ENCODE measurements around the gene DSC1. TPM values are rescaled to one million over a fixed set of nuclear protein-coding genes. Genes with fewer than 3 reads are reported as not detected.
A peak's percentile ranks its signal among the peaks of the same experiment; 100 is the strongest.

DSC1 gene
- total and polyA plus RNA-seq, 2 of the 13 experiments (the other 11 are each of a cell fraction or from before 2014, with no cell fraction given) = not detected

DNA sequence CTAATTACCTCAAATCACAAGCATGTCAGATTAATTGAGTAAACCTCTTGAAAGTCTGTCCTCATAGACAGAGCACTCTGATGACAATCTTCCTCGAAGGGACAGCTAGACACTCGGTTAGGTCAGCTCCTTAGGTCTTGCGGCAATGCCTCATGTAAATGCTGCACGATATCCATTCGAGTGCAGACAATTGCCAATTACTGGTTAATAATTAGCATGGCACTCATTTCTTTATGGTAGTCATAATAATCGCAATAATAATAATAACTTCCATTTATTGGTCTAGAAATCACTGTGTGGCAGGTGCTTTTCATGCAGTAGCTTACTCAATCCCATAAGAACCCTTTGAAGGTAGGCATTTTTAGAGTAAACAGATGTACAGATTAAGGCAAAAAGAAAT is 44.7 kb upstream of the DSC1 start:
- 4% methylated on average over 6 of the region's 6 CpGs for WGBS (ENCODE audit: low lambda C conversion rate)
- Histone ChIP-seq H3K4me1 (ENCODE audit: insufficient read depth, low read length) (peaks cover 65% of the 10 kb centered on the region), H3K36me3 (replicated peaks in 1 of 2; ENCODE audit: control insufficient read depth in 1 of 2, insufficient read depth in 2 of 2, low read length in 2 of 2) (no peaks in the 10 kb centered on the region), H3K79me2 (ENCODE audit: insufficient read depth, low read length) (no peaks in the 10 kb centered on the region), H3K27ac (ENCODE audit: extremely low read length, insufficient read depth, low read length) (no peak overlapping the region), H4K20me1 (ENCODE audit: insufficient read depth, low read length) (no peaks in the 10 kb centered on the region), H2AFZ (ENCODE audit: low read length) (peak overlapping the region; percentile 37), H3K9ac (ENCODE audit: insufficient read depth, low read depth, low read length) (peak overlapping the region; percentile 58; the same call in 1 of the 2 replicates), H3K27me3 (ENCODE audit: control insufficient read depth in 1 of 2, insufficient read depth in 2 of 2, low read length in 2 of 2) (no peaks in the 10 kb centered on the region; a peak in 1 of 5 replicates), H3K9me3 (ENCODE audit: low read length) (no peaks in the 10 kb centered on the region), H3K4me2 (ENCODE audit: low read depth, low read length) (peak overlapping the region; percentile 90), H3K4me3 (replicated peaks in 1 of 3; ENCODE audit: insufficient read depth in 1 of 3, low read depth in 2 of 3, low read length in 3 of 3) (peak overlapping the region in 2 of 3 experiments; percentile 55 to 67; a peak in 2 of 6 replicates)
- in situ Hi-C loops (cut with HindIII; ENCODE audit: extremely low pct_ligation_motif_present, low pct_unique_long_range_greater_than_20kb) = no loop called here
- ATAC-seq (peak; percentile 10; the same call in 1 of the 3 replicates), FAIRE-seq (no peak), DNase-seq (ENCODE audit: low spot score) (peak; percentile 32)
- POLR2A ChIA-PET = interaction anchor here (1.4 to 3.2 kb wide), 3 partner anchors 36 to 195 kb away, joined by 4 to 32 read pairs (median 6); partner anchors contain the start of gene DSC2
- TF ChIP-seq GMEB1 (CRISPR knock-in tag; IDR thresholded peaks at IDR 0.05; ENCODE audit: borderline replicate concordance) (no peak), ZNF709 (CRISPR knock-in tag; IDR thresholded peaks at IDR 0.05) (no peak), HES4 (CRISPR knock-in tag; IDR thresholded peaks at IDR 0.05; ENCODE audit: borderline replicate concordance) (no peak), CBX5 (CRISPR knock-in tag; IDR thresholded peaks at IDR 0.05; ENCODE audit: borderline replicate concordance) (no peak; the same call in 1 of the 2 replicates), MAFK (conservative IDR thresholded peaks at IDR 0.05 in 1 of 2, IDR thresholded peaks at IDR 0.05 in 1 of 2; ENCODE audit: low read length in 2 of 2) (no peak), MED8 (CRISPR knock-in tag; IDR thresholded peaks at IDR 0.05; ENCODE audit: insufficient replicate concordance) (no peak), NFE2L1 (CRISPR knock-in tag; IDR thresholded peaks at IDR 0.05; ENCODE audit: borderline replicate concordance) (no peak), SOX13 (IDR thresholded peaks at IDR 0.05) (no peak), SOX13 (CRISPR knock-in tag; conservative IDR thresholded peaks at IDR 0.05 in 1 of 2, IDR thresholded peaks at IDR 0.05 in 1 of 2) (peak in 1 of 2 experiments; percentile 17; a peak in 1 of 4 replicates), ZNF7 (CRISPR knock-in tag; IDR thresholded peaks at IDR 0.05) (no peak), ZNF143 (CRISPR knock-in tag; IDR thresholded peaks at IDR 0.05) (no peak), U2AF1 (optimal IDR thresholded peaks at IDR 0.05; ENCODE audit: low read depth, low read length) (no peak)
- TF ChIP-seq, protein P1, sequence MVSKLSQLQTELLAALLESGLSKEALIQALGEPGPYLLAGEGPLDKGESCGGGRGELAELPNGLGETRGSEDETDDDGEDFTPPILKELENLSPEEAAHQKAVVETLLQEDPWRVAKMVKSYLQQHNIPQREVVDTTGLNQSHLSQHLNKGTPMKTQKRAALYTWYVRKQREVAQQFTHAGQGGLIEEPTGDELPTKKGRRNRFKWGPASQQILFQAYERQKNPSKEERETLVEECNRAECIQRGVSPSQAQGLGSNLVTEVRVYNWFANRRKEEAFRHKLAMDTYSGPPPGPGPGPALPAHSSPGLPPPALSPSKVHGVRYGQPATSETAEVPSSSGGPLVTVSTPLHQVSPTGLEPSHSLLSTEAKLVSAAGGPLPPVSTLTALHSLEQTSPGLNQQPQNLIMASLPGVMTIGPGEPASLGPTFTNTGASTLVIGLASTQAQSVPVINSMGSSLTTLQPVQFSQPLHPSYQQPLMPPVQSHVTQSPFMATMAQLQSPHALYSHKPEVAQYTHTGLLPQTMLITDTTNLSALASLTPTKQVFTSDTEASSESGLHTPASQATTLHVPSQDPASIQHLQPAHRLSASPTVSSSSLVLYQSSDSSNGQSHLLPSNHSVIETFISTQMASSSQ (IDR thresholded peaks at IDR 0.05; ENCODE audit: low read depth) = no peak
- TF ChIP-seq, protein P1 (CRISPR knock-in tag; IDR thresholded peaks at IDR 0.05; ENCODE audit: borderline replicate concordance) = 0 out of 2 replicates have a peak, but pooled peaks have one; percentile 2
- intact Hi-C loops (cut with micrococcal nuclease; ENCODE audit: unreplicated experiment) = loop anchor here (2.0 to 10.0 kb wide), 5 partner anchors 17 to 305 kb away; no protein-coding TSS in a partner anchor
- BruUV-seq (replicated peaks) = TSS peak; percentile 60
- CTCF ChIA-PET (ENCODE audit: low intra/inter-chr PET ratio, low total read pairs) = no interaction called here

Data from HepG2 (cell line).